ENCODE measurements around the gene TIMM44.

The TIMM44 gene

GRCh38 chr19:7912697-7913564 is 30.5 kb downstream of the TIMM44 start:
- Mint-ChIP-seq H3K36me3 (ENCODE audit: low read depth) (peaks cover 13% of the 10 kb centered on the region), H3K27ac (no peak overlapping the region), H3K27me3 (ENCODE audit: low read depth) (peaks cover 38% of the 10 kb centered on the region), H3K4me3 (peak overlapping the region in 1 of 3 experiments; percentile 7), H3K4me1 (peaks cover 4% of the 10 kb centered on the region), H3K9me3 (no peaks in the 10 kb centered on the region)
- TF ChIP-seq, protein P1, sequence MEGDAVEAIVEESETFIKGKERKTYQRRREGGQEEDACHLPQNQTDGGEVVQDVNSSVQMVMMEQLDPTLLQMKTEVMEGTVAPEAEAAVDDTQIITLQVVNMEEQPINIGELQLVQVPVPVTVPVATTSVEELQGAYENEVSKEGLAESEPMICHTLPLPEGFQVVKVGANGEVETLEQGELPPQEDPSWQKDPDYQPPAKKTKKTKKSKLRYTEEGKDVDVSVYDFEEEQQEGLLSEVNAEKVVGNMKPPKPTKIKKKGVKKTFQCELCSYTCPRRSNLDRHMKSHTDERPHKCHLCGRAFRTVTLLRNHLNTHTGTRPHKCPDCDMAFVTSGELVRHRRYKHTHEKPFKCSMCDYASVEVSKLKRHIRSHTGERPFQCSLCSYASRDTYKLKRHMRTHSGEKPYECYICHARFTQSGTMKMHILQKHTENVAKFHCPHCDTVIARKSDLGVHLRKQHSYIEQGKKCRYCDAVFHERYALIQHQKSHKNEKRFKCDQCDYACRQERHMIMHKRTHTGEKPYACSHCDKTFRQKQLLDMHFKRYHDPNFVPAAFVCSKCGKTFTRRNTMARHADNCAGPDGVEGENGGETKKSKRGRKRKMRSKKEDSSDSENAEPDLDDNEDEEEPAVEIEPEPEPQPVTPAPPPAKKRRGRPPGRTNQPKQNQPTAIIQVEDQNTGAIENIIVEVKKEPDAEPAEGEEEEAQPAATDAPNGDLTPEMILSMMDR (IDR thresholded peaks at IDR 0.05; ENCODE audit: unreplicated experiment in 3 of 3): no peak

- H3K36me3 Mint-ChIP-seq (ENCODE audit: low read depth): peaks cover 13% of the 10 kb centered on the region
- peaks cover 4% of the 10 kb centered on the region for H3K4me1 Mint-ChIP-seq
- H3K27me3 Mint-ChIP-seq (ENCODE audit: low read depth): peaks cover 34% of the 10 kb centered on the region
- H3K27ac Mint-ChIP-seq: no peak overlapping the region
- TF ChIP-seq, protein P1 (IDR thresholded peaks at IDR 0.05; ENCODE audit: unreplicated experiment in 3 of 3): no peak
- no peak overlapping the region for H3K4me3 Mint-ChIP-seq
- no peaks in the 10 kb centered on the region for H3K9me3 Mint-ChIP-seq
Measured at GRCh38 chr19:7912144-7912696, 31.2 kb downstream of the TIMM44 start.

DNA sequence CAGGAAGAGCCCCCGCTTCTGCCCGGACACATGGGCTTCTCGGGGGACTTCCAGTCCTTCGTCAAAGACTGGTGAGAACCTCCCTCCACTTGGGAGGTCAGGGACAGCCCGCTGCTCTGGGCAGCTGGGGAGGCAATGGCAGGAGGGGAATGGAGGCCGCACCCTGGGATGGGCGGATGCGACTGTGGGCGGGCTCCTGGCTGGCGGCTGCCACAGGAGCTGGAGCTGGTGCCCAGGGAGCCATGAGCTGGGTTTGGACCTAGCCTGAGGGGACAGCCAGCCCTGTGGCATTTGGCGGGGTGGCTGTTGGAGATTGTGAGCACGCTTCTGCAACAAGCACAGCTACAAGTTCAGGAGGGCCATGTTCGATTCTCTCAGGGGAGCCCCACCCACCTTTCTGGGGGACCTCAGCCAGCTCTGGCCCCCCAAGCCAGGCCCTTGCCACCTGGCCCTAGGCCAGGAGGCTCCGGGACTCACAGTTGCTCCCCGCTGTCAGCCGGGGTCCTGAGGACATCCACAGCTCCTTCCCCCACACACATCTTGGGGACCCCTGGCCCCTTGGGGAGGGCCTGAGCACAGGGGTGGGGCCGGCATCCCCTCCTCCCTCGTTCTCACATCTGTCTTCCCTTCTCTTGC is 31.8 kb downstream of the TIMM44 start:
- H3K27ac Mint-ChIP-seq: no peak overlapping the region
- H3K4me1 Mint-ChIP-seq: no peaks in the 10 kb centered on the region
- no peaks in the 10 kb centered on the region for H3K9me3 Mint-ChIP-seq
- TF ChIP-seq, protein P1 (IDR thresholded peaks at IDR 0.05; ENCODE audit: unreplicated experiment in 3 of 3): no peak
- peaks cover 13% of the 10 kb centered on the region for H3K36me3 Mint-ChIP-seq (ENCODE audit: low read depth)
- H3K27me3 Mint-ChIP-seq (ENCODE audit: low read depth): peaks cover 28% of the 10 kb centered on the region
- no peak overlapping the region for H3K4me3 Mint-ChIP-seq

DNA sequence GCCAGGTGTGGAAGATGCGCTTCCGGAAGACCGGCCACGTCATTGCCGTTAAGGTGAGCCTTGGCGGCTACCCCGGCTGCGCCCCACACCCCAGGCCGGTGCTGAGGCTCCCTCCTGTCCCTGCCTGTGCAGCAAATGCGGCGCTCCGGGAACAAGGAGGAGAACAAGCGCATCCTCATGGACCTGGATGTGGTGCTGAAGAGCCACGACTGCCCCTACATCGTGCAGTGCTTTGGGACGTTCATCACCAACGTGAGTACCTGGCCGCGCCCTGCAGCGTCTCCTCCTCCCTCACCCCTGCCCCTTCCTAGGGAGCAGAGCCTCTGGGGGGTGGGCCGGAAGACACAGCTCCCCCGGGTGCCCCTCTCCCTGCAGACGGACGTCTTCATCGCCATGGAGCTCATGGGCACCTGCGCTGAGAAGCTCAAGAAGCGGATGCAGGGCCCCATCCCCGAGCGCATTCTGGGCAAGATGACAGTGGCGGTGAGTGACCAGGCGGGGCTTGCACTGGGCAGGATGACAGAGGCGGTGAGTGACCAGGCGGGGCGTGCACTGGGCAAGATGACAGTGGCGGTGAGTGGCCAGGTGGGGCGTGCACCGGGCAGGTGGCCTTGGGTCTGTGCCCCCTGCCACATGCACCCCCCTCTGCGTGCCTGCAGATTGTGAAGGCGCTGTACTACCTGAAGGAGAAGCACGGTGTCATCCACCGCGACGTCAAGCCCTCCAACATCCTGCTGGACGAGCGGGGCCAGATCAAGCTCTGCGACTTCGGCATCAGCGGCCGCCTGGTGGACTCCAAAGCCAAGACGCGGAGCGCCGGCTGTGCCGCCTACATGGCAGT is 32.9 kb downstream of the TIMM44 start:
- TF ChIP-seq, protein P1 (IDR thresholded peaks at IDR 0.05; ENCODE audit: unreplicated experiment in 3 of 3): no peak
- Mint-ChIP-seq H3K4me3 (no peak overlapping the region), H3K9me3 (no peaks in the 10 kb centered on the region), H3K27me3 (ENCODE audit: low read depth) (peaks cover 21% of the 10 kb centered on the region), H3K4me1 (peaks cover 4% of the 10 kb centered on the region), H3K36me3 (ENCODE audit: low read depth) (peaks cover 13% of the 10 kb centered on the region), H3K27ac (no peak overlapping the region)

- TF ChIP-seq, protein P1 (IDR thresholded peaks at IDR 0.05; ENCODE audit: unreplicated experiment in 3 of 3): no peak
- no peak overlapping the region for H3K4me3 Mint-ChIP-seq
- peaks cover 12% of the 10 kb centered on the region for H3K27me3 Mint-ChIP-seq (ENCODE audit: low read depth)
- H3K36me3 Mint-ChIP-seq (ENCODE audit: low read depth): peaks cover 13% of the 10 kb centered on the region
- no peak overlapping the region for H3K27ac Mint-ChIP-seq
- no peaks in the 10 kb centered on the region for H3K9me3 Mint-ChIP-seq
- peaks cover 13% of the 10 kb centered on the region for H3K4me1 Mint-ChIP-seq
Measured at GRCh38 chr19:7909471-7910067, 33.9 kb downstream of the TIMM44 start.

Measured in nephron (organoid).